Ammon's horn (tissue), 1 donor: ENCODE data around the gene HMX2.

ENCODE experiments used
- DNase-seq: peaks from one replicate; pipeline ENCODE4 v3.0.0-alpha.2; 2016; ENCODE audit warnings: low spot score

The HMX2 gene

GRCh38 chr10:123147635-123148413 lies at the start of gene HMX2:
HMX2 (plus strand) TSS chr10:123148136; CDS start chr10:123148379, 243 bp downstream.
- no peak for DNase-seq

- DNase-seq: no peak
Observed at GRCh38 chr10:123100030-123100762, 47.7 kb upstream of the HMX2 start.

- no peak for DNase-seq
Observed at GRCh38 chr10:123101872-123102271, 46.1 kb upstream of the HMX2 start.

GRCh38 chr10:123102673-123103072 lies 45.3 kb upstream of the HMX2 start:
- no peak for DNase-seq

- DNase-seq: no peak
Observed at GRCh38 chr10:123103944-123104343, 44.0 kb upstream of the HMX2 start.

GRCh38 chr10:123109466-123109865 lies 38.5 kb upstream of the HMX2 start:
- no peak for DNase-seq

- peak; percentile 38 for DNase-seq
Observed at GRCh38 chr10:123117644-123118417, 30.1 kb upstream of the HMX2 start.

- DNase-seq: no peak
Observed at GRCh38 chr10:123119081-123119480, 28.9 kb upstream of the HMX2 start.

- no peak for DNase-seq
Observed at GRCh38 chr10:123126246-123126645, 21.7 kb upstream of the HMX2 start.

GRCh38 chr10:123129618-123130271 lies 18.2 kb upstream of the HMX2 start:
- DNase-seq: no peak

- peak; percentile 89 for DNase-seq
Observed at GRCh38 chr10:123132576-123133477, 15.1 kb upstream of the HMX2 start.

GRCh38 chr10:123133541-123134342 lies 14.2 kb upstream of the HMX2 start:
- no peak for DNase-seq

- DNase-seq: no peak
Observed at GRCh38 chr10:123134343-123134914, 13.5 kb upstream of the HMX2 start.

GRCh38 chr10:123134915-123135414 lies 13.0 kb upstream of the HMX2 start:
- DNase-seq: no peak

- DNase-seq: no peak
Observed at GRCh38 chr10:123135415-123136141, 12.4 kb upstream of the HMX2 start, which contains the start of gene HMX3. HMX3 (plus strand) TSS chr10:123135970; CDS start chr10:123136051, 81 bp downstream.

GRCh38 chr10:123136221-123136805 lies 11.6 kb upstream of the HMX2 start:
- DNase-seq: no peak

- DNase-seq: no peak
Observed at GRCh38 chr10:123136806-123137642, 10.9 kb upstream of the HMX2 start.

- no peak for DNase-seq
Observed at GRCh38 chr10:123139165-123139520, 8.8 kb upstream of the HMX2 start.
